GM10266 (cell line): ENCODE results near the gene CARNS1.

ENCODE experiments used
- DNase-seq: peaks from one replicate; pipeline ENCODE4 v3.0.0; 2012; ENCODE audit errors: extremely low spot score
- TF ChIP-seq, protein P1 (sequence below): IDR thresholded peaks from 2 replicates; pipeline ENCODE4 v1.5.1; 2012; ENCODE audit warnings: mild to moderate bottlenecking, low read depth; ENCODE audit not compliant: control insufficient read depth, insufficient read depth; ENCODE audit errors: missing control alignments

Gene CARNS1

DNA sequence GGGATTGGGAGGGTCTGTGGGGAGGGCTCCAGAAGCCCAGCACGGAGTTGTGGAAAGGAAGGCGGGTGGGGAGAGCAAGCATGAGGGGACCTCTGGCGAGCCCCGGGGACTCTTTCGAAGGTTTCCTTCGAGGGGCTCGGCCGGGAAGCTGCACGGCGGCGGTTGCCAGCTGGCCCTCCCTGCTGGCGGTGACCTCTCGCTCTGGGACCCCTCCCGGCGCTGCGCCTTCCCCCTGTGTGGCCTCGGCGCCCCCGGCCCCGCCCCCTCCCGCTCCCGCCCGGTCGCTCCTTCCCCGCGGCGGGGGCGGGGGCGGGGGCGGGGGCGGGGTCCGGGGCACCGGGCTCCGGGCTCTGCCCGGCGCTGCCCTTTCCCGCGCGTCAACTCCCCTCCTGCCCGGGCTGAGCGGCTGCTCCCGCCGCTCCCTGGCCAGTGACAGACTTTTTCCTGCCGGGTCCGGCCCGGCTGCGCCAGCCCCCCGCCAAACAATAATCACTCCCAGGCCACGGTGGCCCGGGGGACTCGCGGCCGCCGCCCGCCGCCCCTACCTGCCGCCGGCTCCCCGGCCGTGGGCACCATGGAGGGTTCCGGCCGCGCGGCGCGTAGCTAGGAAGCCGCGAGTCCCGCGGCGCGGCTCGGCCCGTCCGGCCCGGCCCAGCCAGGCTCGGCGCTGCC lies 43.0 kb upstream of the CARNS1 start:
- DNase-seq, result no peak
- TF ChIP-seq, protein P1, sequence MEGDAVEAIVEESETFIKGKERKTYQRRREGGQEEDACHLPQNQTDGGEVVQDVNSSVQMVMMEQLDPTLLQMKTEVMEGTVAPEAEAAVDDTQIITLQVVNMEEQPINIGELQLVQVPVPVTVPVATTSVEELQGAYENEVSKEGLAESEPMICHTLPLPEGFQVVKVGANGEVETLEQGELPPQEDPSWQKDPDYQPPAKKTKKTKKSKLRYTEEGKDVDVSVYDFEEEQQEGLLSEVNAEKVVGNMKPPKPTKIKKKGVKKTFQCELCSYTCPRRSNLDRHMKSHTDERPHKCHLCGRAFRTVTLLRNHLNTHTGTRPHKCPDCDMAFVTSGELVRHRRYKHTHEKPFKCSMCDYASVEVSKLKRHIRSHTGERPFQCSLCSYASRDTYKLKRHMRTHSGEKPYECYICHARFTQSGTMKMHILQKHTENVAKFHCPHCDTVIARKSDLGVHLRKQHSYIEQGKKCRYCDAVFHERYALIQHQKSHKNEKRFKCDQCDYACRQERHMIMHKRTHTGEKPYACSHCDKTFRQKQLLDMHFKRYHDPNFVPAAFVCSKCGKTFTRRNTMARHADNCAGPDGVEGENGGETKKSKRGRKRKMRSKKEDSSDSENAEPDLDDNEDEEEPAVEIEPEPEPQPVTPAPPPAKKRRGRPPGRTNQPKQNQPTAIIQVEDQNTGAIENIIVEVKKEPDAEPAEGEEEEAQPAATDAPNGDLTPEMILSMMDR, result no peak

DNA sequence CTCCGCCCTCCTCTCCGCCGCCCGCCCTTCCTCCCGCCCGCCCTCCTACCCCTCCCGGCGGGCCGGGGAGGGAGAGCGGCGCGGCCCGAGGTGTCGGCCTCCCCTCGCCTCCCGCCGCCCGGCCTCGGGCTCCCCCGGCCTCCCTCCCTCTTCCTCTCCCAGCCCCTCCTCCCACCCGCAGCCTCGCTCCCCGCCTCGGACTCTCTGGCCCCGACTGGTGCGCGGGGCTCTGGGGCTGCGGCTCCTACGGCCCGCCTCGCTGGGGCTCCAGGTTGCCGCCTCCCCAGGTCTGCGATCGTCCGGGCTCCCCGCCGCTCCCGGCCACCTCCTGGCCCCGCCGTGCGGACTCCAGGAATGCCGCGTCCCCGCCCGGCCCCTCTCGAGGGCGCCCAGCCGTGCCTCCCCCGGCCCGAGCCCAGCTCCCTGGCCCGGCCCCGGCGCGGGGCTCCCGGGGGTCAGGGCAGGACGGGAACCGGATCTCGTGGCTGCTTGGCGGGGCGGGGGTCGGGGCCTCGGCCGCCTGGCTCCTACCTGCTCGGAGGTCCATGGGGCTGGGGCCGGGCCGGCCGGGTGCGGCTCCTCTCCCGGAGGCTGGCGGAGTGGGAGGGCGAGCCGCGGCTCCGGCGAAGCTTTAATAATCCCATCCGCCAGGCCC lies 42.4 kb upstream of the CARNS1 start, which contains the start of gene CLCF1:
Gene CLCF1, minus strand, starts transcription at position 606 of the 655 bp plus-strand sequence. Its CDS starts 59 bp downstream, at position 547.
- TF ChIP-seq, protein P1, result no peak
- DNase-seq, result peak; percentile 80

DNA sequence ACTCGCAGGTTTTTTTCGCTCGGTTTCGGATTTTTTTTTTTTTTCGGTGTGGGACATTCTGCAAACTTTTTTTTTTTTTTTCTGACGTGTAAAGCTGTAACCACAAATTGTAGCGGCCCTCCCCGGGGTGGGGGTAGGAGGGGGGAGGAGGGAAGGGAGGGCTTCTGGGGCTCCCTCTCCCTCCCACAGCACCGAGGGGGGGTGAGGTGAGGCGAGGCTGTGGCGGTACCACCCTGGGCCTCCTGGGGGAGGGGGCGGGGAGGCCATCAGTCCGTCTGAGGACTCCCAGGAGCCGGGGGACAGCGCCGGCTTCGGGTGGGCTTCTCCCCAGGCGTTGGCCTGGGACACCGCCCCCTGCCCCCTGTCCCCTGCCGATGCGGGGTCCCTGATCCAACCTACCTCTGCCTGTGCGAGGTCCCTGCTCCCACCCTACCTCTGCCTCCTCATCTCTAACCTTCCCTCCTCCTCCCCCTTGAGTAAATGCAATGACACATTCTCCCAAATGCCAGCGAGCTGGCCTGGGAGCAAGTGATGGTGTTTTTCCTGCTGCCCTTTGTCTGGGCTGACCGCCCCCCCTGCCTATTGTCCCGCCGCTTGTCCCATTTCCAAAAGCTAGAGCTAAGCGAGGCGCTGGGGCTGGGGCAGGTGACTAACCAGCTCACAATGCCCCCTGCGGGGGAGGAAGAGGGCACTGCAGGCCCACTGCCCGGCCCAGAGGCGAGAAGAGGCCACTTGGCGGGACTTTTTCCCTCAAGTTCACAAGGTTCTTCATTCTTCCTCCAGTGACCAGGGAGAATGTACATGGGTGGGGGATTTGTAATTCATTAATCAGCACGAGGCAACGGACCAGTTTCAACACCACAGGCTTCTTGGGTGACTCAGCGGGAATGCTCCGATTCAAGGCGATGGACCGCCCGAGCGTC lies 41.6 kb upstream of the CARNS1 start:
- DNase-seq, result peak; percentile 79
- TF ChIP-seq, protein P1, result peak; percentile 49

DNA sequence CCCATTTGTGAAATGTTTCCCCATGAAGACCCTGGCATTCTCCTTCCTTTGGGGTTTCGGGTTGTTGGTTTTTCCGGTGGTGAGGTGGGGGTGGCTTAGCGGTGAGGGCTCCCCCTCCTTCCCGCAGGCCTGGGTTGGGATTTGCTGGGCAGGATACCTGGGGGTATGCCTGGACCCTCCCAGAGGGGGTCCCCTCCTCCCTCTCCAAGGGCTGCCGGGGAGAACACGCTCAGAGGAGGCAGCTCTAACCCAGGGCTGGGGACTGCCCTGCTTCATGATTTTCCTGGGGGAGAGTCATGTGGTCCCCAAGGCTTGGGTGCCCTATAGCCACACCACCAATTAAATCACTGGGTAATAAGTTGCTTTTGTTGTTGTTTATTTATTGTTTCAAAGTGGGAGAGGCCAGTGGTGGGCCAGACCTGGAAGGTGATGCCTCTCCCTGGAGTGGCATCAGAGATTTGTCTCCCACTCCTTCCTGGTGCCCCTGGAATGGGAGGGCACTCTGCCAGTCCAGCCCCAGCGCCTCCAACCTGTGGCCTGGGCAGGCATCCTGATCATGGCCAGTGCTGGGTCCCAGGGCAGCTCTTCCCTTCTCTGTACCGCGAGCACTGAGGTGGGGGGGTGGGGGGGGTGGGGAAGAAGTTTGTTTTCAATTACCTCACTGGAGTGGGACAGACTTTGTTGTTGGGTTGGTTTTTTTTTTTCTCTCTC lies 40.8 kb upstream of the CARNS1 start:
- no peak for DNase-seq
- TF ChIP-seq, protein P1, result no peak

DNA sequence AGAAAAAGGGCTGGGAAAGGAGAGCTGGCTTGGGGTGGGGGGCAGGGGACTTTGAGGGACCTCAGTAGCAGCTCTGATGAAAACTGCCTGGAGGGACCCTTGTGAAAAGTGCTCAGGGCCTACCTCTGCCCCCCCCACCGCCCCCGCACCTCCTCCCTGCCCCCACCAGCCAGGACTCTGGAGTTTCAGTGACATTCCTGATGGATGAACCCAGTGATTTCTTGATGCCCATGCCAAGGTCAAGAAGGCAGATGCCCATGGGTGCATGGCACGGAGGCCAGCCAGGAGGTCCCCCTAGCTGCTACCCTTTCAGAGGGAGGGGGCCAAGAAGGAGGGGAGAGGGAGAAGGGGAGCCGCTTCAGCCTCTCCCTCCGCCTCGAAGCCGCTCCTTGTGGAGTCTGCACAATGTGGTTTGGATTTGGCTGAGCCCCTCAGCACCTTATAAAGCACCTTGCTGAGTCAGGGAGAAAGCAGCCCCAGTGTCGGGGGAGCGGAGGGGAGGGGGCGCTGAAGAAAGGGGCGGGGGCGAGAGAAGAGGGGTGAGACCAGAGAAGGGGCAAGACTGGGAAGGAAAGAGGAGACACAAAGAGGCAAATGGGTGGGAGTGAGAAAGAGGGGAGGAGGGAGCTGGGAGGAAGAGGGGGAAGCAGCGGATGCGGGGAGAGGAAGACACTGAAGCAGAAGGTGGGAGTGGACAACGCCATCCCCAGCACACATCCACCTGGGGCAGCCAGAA lies 40.0 kb upstream of the CARNS1 start:
- no peak for DNase-seq
- TF ChIP-seq, protein P1, result no peak

DNA sequence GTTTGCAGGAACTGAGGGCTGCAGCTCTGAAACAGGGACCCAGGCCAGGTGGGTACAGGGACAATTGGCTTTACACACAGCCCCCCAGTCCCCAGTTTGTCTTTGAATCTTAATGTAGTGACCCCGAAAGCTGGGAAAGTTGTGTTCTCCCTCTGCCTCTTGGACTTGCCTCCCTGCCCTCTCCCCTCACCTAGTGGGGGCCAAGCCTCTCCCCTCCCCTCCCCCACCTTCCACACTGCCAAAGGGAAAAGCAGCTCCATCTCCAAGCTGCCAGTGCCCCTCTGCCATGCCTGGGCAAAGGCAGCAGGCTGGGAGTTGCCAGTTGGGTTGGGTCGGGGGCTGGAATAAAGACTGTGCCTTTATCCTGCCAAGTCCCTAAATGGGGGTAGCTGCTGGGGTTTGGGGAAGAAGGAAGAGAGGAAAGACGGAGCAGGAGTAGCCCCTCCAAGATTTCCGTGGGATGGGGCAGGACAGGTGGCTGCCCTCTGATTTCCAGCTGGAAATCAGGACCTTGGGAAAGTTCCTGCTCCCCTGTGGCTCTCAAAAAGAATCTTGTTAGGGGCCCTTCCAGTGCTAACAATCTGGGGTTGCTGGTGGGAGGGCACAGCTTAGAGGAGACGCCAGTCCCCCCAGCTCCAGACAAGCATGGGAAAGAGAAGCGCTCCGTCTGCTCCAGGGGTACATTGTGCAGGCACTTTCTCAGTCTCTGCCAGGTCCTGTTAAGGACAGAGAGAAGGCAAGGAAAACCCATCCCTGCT lies 39.2 kb upstream of the CARNS1 start:
- TF ChIP-seq, protein P1, result no peak
- DNase-seq, result no peak
